Panc1 (cell line): ENCODE measurements around the gene RAI1. TPM values are rescaled to one million over a fixed set of nuclear protein-coding genes. Genes with fewer than 3 reads are reported as not detected.

Experiments used
- ATAC-seq: fragments of 200-7000 bp; cut with Tn5 transposase; 2 replicates; pipeline ENCODE4 v1.9.1; 2020; ENCODE audit warnings: mild to moderate bottlenecking, moderate library complexity
- BruUV-seq: library from RNA; stranded (reverse); fragments of 400-500 nt; replicated peaks from 2 replicates; lab custom pipeline; 2021; lab: Mats Ljungman, UMichigan
- CTCF ChIA-PET: fragments of 300-600 bp; sonication (Branson Sonifier 250); formaldehyde crosslinking; loops from one replicate; lab custom pipeline; 2022; ENCODE audit warnings: antibody characterized with exemption; lab: Charles Lee
- POLR2A ChIA-PET: fragments of 300-600 bp; sonication (Branson Sonifier 250); formaldehyde crosslinking; loops from one replicate; lab custom pipeline; 2022; ENCODE audit warnings: antibody characterized with exemption; lab: Charles Lee
- DNase-seq: peaks from one replicate; pipeline ENCODE4 v3.0.0-alpha.2; 2010; ENCODE audit warnings: low read depth, low spot score
- H3K27ac ChIP-seq: 2 replicates; pipeline ENCODE4 v1.5.1; 2011; ENCODE audit warnings: mild to moderate bottlenecking, low read length, inconsistent platforms
- H3K27me3 ChIP-seq: fragments of 200-500 bp; sonication (Bioruptor generic); 2 replicates; pipeline ENCODE4 v1.6.0; 2014; ENCODE audit warnings: low read length, inconsistent platforms; ENCODE audit not compliant: control insufficient read depth, insufficient read depth
- H3K36me3 ChIP-seq: fragments of 200-500 bp; sonication (Bioruptor generic); 2 replicates; pipeline ENCODE4 v1.5.1; 2014; ENCODE audit warnings: inconsistent platforms, mild to moderate bottlenecking, low read length, moderate library complexity; ENCODE audit not compliant: control insufficient read depth, insufficient read depth
- H3K4me1 ChIP-seq: 2 replicates; pipeline ENCODE4 v1.5.1; 2011; ENCODE audit warnings: inconsistent platforms, mild to moderate bottlenecking, low read length, moderate library complexity; ENCODE audit not compliant: control insufficient read depth, insufficient read depth
- H3K4me3 ChIP-seq, 2 experiments: 2 replicates each; pipeline ENCODE4 v1.5.1; 2011 to 2012; ENCODE audit warnings: low read depth in 2 of 2, low read length in 2 of 2, mild to moderate bottlenecking in 2 of 2, inconsistent platforms in 1 of 2, moderate library complexity in 1 of 2
- H3K9me3 ChIP-seq: fragments of 200-500 bp; sonication (Bioruptor generic); 2 replicates; pipeline ENCODE4 v1.5.1; 2014; ENCODE audit warnings: low read depth, mild to moderate bottlenecking, inconsistent platforms, low read length, moderate library complexity; ENCODE audit not compliant: control insufficient read depth, insufficient read depth
- POLR2AphosphoS5 ChIP-seq: IDR thresholded peaks from 2 replicates; pipeline ENCODE4 v1.6.1; 2012; ENCODE audit warnings: mild to moderate bottlenecking, low read depth, low read length, moderate library complexity
- SIN3A ChIP-seq: IDR thresholded peaks from 2 replicates; pipeline ENCODE4 v1.6.1; 2012; ENCODE audit warnings: low read depth, mild to moderate bottlenecking, low read length, moderate library complexity, borderline replicate concordance; ENCODE audit not compliant: insufficient read depth
- TCF7L2 ChIP-seq: IDR thresholded peaks from 2 replicates; pipeline ENCODE4 v1.6.1; 2011; ENCODE audit warnings: mild to moderate bottlenecking, low read depth, low read length, inconsistent platforms
- in situ Hi-C: cut with HindIII; loops from 2 replicates; pipeline ENCODE4 v1.10.0; 2016; ENCODE audit warnings: low sequenced_read_pairs, low pct_unique_long_range_greater_than_20kb
- intact Hi-C: fragments of 100-400 bp; cut with micrococcal nuclease; formaldehyde crosslinking; loops from one replicate; pipeline ENCODE4 v1.10.0; 2022; ENCODE audit not compliant: unreplicated experiment
- total RNA-seq: library from RNA; stranded (reverse); gene quantifications from one replicate; pipeline ENCODE4 v1.2.1, GENCODE V29; 2021; ENCODE audit not compliant: unreplicated experiment
- TF ChIP-seq, protein P1 (sequence below): fragments of 450-650 bp; IDR thresholded peaks from 2 replicates; pipeline ENCODE4 v1.5.1; 2017; ENCODE audit warnings: mild to moderate bottlenecking
- TF ChIP-seq, protein P2 (sequence below), 2 experiments: IDR thresholded peaks; 2 replicates each; pipeline ENCODE4 v1.6.1; 2011 to 2012; ENCODE audit warnings: low read depth in 2 of 2, control low read depth in 1 of 2, low read length in 1 of 2, mild to moderate bottlenecking in 1 of 2, moderate library complexity in 1 of 2; ENCODE audit not compliant: insufficient read depth in 1 of 2

RAI1 gene
- total RNA-seq, 1 experiment from 2014 or later = 51.0 TPM

DNA sequence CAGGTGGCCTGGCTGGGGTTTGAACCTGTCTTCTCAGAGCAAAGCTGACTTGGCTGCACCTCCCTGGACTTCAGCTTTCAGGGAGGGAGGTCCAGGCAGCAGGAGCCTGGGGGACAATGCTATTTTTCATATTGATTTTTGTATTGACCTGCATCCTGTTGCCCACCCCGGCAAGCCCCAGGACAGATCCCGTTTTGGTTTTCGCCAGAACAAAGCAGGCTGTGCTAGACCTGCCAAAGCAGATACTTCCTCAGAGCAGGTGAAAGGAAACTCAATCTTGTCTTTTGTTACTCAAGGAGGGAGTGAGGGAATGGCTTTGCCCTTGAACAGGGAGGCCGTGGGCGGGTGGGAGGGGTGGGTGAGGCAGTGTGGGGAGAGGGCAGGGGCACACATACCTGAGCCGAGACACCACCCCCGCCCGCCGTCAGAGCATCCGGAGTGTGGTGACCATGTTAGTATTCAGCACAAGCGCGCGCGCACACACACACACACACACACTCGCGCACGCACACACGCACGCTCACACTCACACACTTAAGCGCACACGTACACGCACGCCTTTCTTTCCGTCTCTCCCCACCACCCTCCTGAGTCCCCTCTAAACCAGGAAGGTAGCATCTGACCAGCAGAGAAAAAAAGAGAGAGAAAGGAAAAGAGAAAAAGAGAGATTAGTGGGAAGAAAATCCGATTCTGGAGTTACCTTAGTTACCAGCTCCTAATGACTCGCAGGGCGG lies 59.5 kb downstream of the RAI1 start:
- no peak overlapping the region for H3K4me3 ChIP-seq
- TF ChIP-seq, protein P1, sequence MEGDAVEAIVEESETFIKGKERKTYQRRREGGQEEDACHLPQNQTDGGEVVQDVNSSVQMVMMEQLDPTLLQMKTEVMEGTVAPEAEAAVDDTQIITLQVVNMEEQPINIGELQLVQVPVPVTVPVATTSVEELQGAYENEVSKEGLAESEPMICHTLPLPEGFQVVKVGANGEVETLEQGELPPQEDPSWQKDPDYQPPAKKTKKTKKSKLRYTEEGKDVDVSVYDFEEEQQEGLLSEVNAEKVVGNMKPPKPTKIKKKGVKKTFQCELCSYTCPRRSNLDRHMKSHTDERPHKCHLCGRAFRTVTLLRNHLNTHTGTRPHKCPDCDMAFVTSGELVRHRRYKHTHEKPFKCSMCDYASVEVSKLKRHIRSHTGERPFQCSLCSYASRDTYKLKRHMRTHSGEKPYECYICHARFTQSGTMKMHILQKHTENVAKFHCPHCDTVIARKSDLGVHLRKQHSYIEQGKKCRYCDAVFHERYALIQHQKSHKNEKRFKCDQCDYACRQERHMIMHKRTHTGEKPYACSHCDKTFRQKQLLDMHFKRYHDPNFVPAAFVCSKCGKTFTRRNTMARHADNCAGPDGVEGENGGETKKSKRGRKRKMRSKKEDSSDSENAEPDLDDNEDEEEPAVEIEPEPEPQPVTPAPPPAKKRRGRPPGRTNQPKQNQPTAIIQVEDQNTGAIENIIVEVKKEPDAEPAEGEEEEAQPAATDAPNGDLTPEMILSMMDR = no peak
- TF ChIP-seq TCF7L2 (no peak), POLR2AphosphoS5 (no peak), SIN3A (no peak)
- ChIA-PET POLR2A (no interaction called here), CTCF (interaction anchor here (0.6 kb wide), 1 partner anchor 59 kb away, joined by 3 read pairs; no protein-coding TSS in a partner anchor)
- ATAC-seq (no peak), DNase-seq (no peak)
- H3K36me3 ChIP-seq = no peaks in the 10 kb centered on the region
- H3K27ac ChIP-seq = peak overlapping the region; percentile 17; the same call in 1 of the 2 replicates
- no peaks in the 10 kb centered on the region for H3K27me3 ChIP-seq
- in situ Hi-C loops (no loop called here), intact Hi-C loops (no loop called here)
- BruUV-seq = no TSS peak
- H3K9me3 ChIP-seq = no peaks in the 10 kb centered on the region
- H3K4me1 ChIP-seq = peaks cover 55% of the 10 kb centered on the region

DNA sequence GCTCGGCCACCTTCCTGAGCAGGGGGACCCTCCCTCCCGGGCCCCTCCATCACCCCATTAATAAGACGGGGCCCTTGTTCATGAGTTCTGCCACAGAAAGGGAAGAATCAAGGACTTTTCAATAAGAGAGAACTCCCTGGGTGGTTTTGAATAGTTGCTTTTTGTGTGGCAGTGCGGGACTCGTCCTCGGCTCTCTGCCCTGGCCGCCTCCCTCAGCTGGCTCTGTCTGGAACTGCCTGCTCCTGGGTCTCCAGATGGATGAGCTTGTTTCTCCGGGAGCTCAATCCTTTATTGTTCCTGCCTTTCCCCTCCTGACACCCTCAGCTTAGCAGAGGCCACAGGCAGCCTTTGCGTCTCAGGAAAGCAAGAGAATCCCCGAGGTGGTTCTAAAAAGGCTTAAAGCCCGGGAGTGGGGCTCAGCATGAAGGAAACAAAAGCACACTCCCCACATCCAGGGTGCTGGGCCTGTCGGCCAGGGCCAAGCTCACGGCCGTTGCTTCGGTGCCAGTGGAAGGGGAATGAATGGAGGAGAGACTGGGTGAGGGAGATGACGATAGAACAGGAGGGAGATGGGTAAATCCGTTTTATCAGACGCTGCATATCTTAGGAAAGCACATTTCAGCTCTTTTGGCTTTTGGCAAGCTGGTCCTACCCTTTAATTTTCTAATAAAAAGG lies 60.2 kb downstream of the RAI1 start:
- Histone ChIP-seq H3K4me3 (no peak overlapping the region), H3K27me3 (no peaks in the 10 kb centered on the region), H3K27ac (peak overlapping the region; percentile 64), H3K36me3 (no peaks in the 10 kb centered on the region), H3K4me1 (peaks cover 55% of the 10 kb centered on the region), H3K9me3 (no peaks in the 10 kb centered on the region)
- ATAC-seq (no peak), DNase-seq (no peak)
- intact Hi-C loops = no loop called here
- POLR2A ChIA-PET = no interaction called here
- no TSS peak for BruUV-seq
- CTCF ChIA-PET = interaction anchor here (0.6 kb wide), 1 partner anchor 59 kb away, joined by 3 read pairs; no protein-coding TSS in a partner anchor
- in situ Hi-C loops = no loop called here
- TF ChIP-seq, protein P1 = no peak
- TF ChIP-seq TCF7L2 = no peak
- TF ChIP-seq SIN3A = no peak

DNA sequence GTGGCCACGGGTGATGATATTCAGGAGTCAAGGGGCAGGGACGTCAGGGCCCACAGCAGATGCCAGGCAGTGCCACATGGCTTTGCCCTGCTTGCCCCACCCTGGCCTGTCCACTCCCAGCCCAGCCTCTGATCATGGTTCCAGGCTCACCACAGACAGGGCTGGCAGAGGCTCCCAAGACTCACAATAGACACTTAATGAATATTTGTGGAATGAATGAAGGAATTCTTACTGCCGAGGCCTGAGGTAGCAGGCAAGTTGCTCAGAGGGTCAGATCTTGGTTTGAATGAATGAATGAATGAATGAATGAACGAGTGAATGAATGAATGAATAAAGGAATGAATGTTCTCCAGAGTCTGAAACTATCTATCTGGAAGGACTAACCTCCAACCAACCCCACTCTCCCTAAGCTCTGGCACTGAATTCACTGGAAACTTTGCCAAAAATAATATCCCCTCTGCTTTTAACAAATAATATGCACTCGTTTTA lies 60.9 kb downstream of the RAI1 start:
- ATAC-seq (no peak), DNase-seq (no peak)
- TSS peak; percentile 39 for BruUV-seq
- Histone ChIP-seq H3K4me3 (no peak overlapping the region), H3K4me1 (peaks cover 51% of the 10 kb centered on the region), H3K27ac (peak overlapping the region; percentile 64; the same call in 1 of the 2 replicates), H3K36me3 (no peaks in the 10 kb centered on the region), H3K9me3 (no peaks in the 10 kb centered on the region), H3K27me3 (no peaks in the 10 kb centered on the region)
- intact Hi-C loops (no loop called here), in situ Hi-C loops (no loop called here)
- ChIA-PET CTCF (no interaction called here), POLR2A (no interaction called here)
- no peak for TF ChIP-seq POLR2AphosphoS5
- TF ChIP-seq, protein P1 = no peak
- TF ChIP-seq, protein P2, sequence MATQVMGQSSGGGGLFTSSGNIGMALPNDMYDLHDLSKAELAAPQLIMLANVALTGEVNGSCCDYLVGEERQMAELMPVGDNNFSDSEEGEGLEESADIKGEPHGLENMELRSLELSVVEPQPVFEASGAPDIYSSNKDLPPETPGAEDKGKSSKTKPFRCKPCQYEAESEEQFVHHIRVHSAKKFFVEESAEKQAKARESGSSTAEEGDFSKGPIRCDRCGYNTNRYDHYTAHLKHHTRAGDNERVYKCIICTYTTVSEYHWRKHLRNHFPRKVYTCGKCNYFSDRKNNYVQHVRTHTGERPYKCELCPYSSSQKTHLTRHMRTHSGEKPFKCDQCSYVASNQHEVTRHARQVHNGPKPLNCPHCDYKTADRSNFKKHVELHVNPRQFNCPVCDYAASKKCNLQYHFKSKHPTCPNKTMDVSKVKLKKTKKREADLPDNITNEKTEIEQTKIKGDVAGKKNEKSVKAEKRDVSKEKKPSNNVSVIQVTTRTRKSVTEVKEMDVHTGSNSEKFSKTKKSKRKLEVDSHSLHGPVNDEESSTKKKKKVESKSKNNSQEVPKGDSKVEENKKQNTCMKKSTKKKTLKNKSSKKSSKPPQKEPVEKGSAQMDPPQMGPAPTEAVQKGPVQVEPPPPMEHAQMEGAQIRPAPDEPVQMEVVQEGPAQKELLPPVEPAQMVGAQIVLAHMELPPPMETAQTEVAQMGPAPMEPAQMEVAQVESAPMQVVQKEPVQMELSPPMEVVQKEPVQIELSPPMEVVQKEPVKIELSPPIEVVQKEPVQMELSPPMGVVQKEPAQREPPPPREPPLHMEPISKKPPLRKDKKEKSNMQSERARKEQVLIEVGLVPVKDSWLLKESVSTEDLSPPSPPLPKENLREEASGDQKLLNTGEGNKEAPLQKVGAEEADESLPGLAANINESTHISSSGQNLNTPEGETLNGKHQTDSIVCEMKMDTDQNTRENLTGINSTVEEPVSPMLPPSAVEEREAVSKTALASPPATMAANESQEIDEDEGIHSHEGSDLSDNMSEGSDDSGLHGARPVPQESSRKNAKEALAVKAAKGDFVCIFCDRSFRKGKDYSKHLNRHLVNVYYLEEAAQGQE (IDR thresholded peaks at IDR 0.05; ENCODE audit: insufficient read depth in 1 of 2, low read depth in 2 of 2, low read length in 1 of 2) = no peak
- no peak for TF ChIP-seq TCF7L2
- TF ChIP-seq SIN3A = no peak
